OCI-LY7 (cell line): Measurements from ENCODE around the gene TAPT1.

Experiments used
- CTCF ChIP-seq: fragments of 200-600 bp; sonication (generic); conservative IDR thresholded peaks from 2 replicates; pipeline ENCODE4 v1.5.1; 2014; ENCODE audit warnings: mild to moderate bottlenecking, antibody characterized with exemption, low read length, moderate library complexity, mixed read lengths
- EZH2phosphoT487 ChIP-seq: fragments of 200-600 bp; sonication (generic); IDR thresholded peaks from 2 replicates; pipeline ENCODE4 v1.6.1; 2018; ENCODE audit warnings: low read depth, borderline replicate concordance, mild to moderate bottlenecking, mixed run types, antibody characterized with exemption, low read length, moderate library complexity, mixed read lengths

DNA sequence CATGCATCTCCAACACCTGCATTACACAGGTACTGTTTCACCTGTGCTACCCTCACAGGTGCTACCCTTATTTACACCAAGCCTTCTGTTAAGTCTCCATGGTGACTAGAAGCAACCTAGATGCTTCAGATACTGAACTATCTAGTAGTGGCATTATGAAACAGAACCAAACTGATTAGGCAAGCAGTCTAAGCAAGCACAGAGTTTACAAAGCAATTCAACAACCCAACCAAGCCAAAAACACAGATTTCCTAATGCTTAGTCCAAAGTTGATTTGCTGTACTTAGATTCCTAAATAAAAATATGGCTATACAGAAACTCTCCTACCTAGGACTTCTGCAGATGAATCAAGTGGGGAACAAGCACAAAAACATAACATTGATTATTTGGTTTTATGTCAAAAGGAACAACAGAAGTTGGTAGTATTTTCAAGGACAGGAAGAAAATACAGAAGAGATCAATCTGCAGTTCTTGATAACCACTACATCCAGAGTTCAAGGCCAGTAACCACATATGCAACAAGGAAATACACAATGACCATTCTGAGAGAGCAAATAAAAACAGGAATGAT lies 3.2 kb downstream of the TAPT1 start:
- TF ChIP-seq CTCF, result no peak
- no peak for TF ChIP-seq EZH2phosphoT487
